HepG2 (cell line): ENCODE measurements around the gene NCLN. TPM values are rescaled to one million over a fixed set of nuclear protein-coding genes. Genes with fewer than 3 reads are reported as not detected.

Source experiments
- DR1 ChIP-seq: sonication (generic); formaldehyde crosslinking; IDR thresholded peaks from 2 replicates; pipeline ENCODE4 v1.8.0; 2021; ENCODE audit warnings: mild to moderate bottlenecking, missing genetic modification reagents, inconsistent platforms
- GATAD2A ChIP-seq: IDR thresholded peaks from 2 replicates; pipeline ENCODE4 v1.6.1; 2016
- PITX1 ChIP-seq: sonication (generic); formaldehyde crosslinking; IDR thresholded peaks from 2 replicates; pipeline ENCODE4 v1.5.1; 2020; ENCODE audit warnings: mild to moderate bottlenecking, missing genetic modification reagents
- POLR2AphosphoS2 ChIP-seq: IDR thresholded peaks from 2 replicates; pipeline ENCODE4 v1.6.1; 2011; ENCODE audit warnings: low read depth, low read length, improper control_type of control experiment
- SP140L ChIP-seq: sonication (generic); formaldehyde crosslinking; IDR thresholded peaks from 2 replicates; pipeline ENCODE4 v1.4.0; 2020; ENCODE audit warnings: missing genetic modification reagents, borderline replicate concordance
- SRY ChIP-seq: sonication (generic); formaldehyde crosslinking; IDR thresholded peaks from 2 replicates; pipeline ENCODE4 v1.8.0; 2022; ENCODE audit warnings: mild to moderate bottlenecking, missing genetic modification reagents
- WIZ ChIP-seq: sonication (generic); formaldehyde crosslinking; IDR thresholded peaks from 2 replicates; pipeline ENCODE4 v1.5.1; 2020; ENCODE audit warnings: mild to moderate bottlenecking, missing genetic modification reagents
- ZBTB1 ChIP-seq: sonication (generic); formaldehyde crosslinking; IDR thresholded peaks from 2 replicates; pipeline ENCODE4 v1.4.0; 2020; ENCODE audit warnings: missing genetic modification reagents, borderline replicate concordance
- ZBTB20 ChIP-seq: sonication (generic); formaldehyde crosslinking; IDR thresholded peaks from 2 replicates; pipeline ENCODE4 v1.8.1; 2023; ENCODE audit warnings: missing genetic modification reagents, low read depth, mild to moderate bottlenecking, borderline replicate concordance
- ZBTB42 ChIP-seq: sonication (generic); formaldehyde crosslinking; IDR thresholded peaks from 2 replicates; pipeline ENCODE4 v1.5.0; 2020; ENCODE audit warnings: mild to moderate bottlenecking, missing genetic modification reagents
- ZNF12 ChIP-seq: sonication (generic); formaldehyde crosslinking; IDR thresholded peaks from 2 replicates; pipeline ENCODE4 v1.5.0; 2020; ENCODE audit warnings: missing genetic modification reagents
- ZNF276 ChIP-seq: sonication (generic); formaldehyde crosslinking; IDR thresholded peaks from 2 replicates; pipeline ENCODE4 v1.4.0; 2020; ENCODE audit warnings: mild to moderate bottlenecking, low read depth, missing genetic modification reagents
- ZNF354B ChIP-seq: sonication (generic); formaldehyde crosslinking; IDR thresholded peaks from 2 replicates; pipeline ENCODE4 v1.8.0; 2022; ENCODE audit warnings: mild to moderate bottlenecking, missing genetic modification reagents
- ZNF407 ChIP-seq: sonication (generic); formaldehyde crosslinking; IDR thresholded peaks from one replicate; pipeline ENCODE4 v1.5.1; 2020; ENCODE audit warnings: mild to moderate bottlenecking, missing genetic modification reagents; ENCODE audit errors: not compliant biosample characterization
- ZNF577 ChIP-seq: sonication (generic); formaldehyde crosslinking; IDR thresholded peaks from 2 replicates; pipeline ENCODE4 v1.4.0; 2020; ENCODE audit warnings: mild to moderate bottlenecking, low read depth, missing genetic modification reagents, borderline replicate concordance
- ZNF713 ChIP-seq: sonication (generic); formaldehyde crosslinking; IDR thresholded peaks from 2 replicates; pipeline ENCODE4 v1.4.0; 2020; ENCODE audit warnings: mild to moderate bottlenecking, missing genetic modification reagents
- polyA plus RNA-seq, 8 experiments: library from polyadenylated mRNA; depleted of rRNA in 3 of 8; stranded (reverse) in 7 of 8; unstranded in 1 of 8; fragments of >200 nt; fragmentation: Illumina TruSeq in 4 of 8; extraction: Trizol in 4 of 8; gene quantifications; 2 replicates each; pipeline versions ENCODE4 v1.2.1 to v1.2.3, GENCODE V29; 2011 to 2016; ENCODE audit warnings: low read depth in 4 of 8, missing spikeins in 1 of 8, mixed read lengths in 1 of 8; ENCODE audit not compliant: insufficient read depth in 1 of 8
- total RNA-seq, 5 experiments: library from RNA; depleted of rRNA; stranded (reverse); fragments of >200 nt; fragmentation: Illumina TruSeq; extraction: Trizol; gene quantifications; 2 replicates each; pipeline ENCODE4 v1.2.3, GENCODE V29; 2016; ENCODE audit warnings: low read depth in 1 of 5

NCLN gene
- total and polyA plus RNA-seq, 2 of the 13 experiments (the other 11 are each of a cell fraction or from before 2014, with no cell fraction given): 42.6 to 56.0 TPM

- no peak for TF ChIP-seq ZNF577 (CRISPR knock-in tag)
- peak; percentile 70; the same call in 1 of the 2 replicates for TF ChIP-seq WIZ (CRISPR knock-in tag)
- TF ChIP-seq ZNF354B (CRISPR knock-in tag): no peak
- TF ChIP-seq SRY (CRISPR knock-in tag): peak; percentile 90
- TF ChIP-seq ZNF276: no peak
- no peak for TF ChIP-seq SP140L
- no peak for TF ChIP-seq ZNF407 (CRISPR knock-in tag)
- no peak for TF ChIP-seq ZBTB42 (CRISPR knock-in tag)
- no peak for TF ChIP-seq ZNF713 (CRISPR knock-in tag)
- TF ChIP-seq POLR2AphosphoS2: no peak
- 0 out of 2 replicates have a peak, but pooled peaks have one; percentile 23 for TF ChIP-seq GATAD2A (CRISPR knock-in tag)
- TF ChIP-seq DR1: no peak
- TF ChIP-seq ZBTB20 (CRISPR knock-in tag): no peak; the same call in 1 of the 2 replicates
- peak; percentile 50; the same call in 1 of the 2 replicates for TF ChIP-seq ZNF12
- TF ChIP-seq PITX1 (CRISPR knock-in tag): no peak
- no peak for TF ChIP-seq ZBTB1 (CRISPR knock-in tag)
Measured at GRCh38 chr19:3243819-3244700, 58.3 kb downstream of the NCLN start (continued).
